WI38 (cell line): ENCODE data around the gene KIF5C.

Experiments
- H3K4me3 ChIP-seq: 2 replicates; pipeline ENCODE4 v1.5.1; 2011; ENCODE audit warnings: low read depth, mild to moderate bottlenecking, control low read depth, low read length
- TF ChIP-seq, protein P1 (sequence below): IDR thresholded peaks from 2 replicates; pipeline ENCODE4 v1.5.1; 2012; ENCODE audit warnings: low read depth, mild to moderate bottlenecking, control low read depth, low read length

KIF5C gene

DNA sequence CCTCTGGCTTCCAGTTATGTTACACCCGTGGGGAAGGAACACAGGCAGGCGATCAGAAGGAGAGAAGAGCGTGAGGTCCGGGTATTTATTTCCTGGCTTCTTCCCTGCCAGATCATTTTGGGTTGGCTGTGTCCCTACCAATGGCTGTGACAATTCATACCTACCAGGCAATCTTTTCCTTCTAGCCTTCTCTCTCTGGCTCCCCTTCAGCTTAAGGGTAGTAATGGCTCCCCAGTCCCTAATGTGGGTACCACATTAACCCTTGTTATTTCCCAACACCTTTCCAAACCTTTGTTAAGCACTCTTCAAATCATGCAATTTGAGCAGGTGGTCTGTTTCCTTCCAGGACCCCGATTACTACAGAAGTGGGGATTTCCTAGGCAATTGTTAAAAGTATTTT lies 84.7 kb downstream of the KIF5C start:
- TF ChIP-seq, protein P1, sequence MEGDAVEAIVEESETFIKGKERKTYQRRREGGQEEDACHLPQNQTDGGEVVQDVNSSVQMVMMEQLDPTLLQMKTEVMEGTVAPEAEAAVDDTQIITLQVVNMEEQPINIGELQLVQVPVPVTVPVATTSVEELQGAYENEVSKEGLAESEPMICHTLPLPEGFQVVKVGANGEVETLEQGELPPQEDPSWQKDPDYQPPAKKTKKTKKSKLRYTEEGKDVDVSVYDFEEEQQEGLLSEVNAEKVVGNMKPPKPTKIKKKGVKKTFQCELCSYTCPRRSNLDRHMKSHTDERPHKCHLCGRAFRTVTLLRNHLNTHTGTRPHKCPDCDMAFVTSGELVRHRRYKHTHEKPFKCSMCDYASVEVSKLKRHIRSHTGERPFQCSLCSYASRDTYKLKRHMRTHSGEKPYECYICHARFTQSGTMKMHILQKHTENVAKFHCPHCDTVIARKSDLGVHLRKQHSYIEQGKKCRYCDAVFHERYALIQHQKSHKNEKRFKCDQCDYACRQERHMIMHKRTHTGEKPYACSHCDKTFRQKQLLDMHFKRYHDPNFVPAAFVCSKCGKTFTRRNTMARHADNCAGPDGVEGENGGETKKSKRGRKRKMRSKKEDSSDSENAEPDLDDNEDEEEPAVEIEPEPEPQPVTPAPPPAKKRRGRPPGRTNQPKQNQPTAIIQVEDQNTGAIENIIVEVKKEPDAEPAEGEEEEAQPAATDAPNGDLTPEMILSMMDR = no peak
- H3K4me3 ChIP-seq = no peak overlapping the region

DNA sequence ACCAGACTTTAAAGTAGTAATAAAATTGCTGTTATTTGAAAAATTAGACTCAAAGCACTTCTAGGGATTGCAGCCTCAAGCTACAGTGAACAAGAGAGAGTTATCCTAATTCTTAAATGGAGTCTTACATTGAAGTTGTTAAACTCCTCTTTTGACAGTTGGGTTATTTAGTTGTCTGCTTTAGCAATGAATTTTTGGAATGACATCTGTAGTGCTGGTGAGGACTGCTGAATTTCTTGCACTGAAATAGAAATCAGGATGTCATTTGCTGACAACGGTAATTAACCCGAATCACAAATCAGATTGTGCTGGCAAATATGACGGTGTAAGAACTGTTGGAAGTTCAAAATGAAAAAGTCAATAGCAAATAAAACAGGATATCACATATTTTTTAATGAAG lies 85.5 kb downstream of the KIF5C start:
- no peak overlapping the region for H3K4me3 ChIP-seq
- TF ChIP-seq, protein P1 = no peak

GRCh38 chr2:148963461-148963860 lies 88.4 kb downstream of the KIF5C start:
- TF ChIP-seq, protein P1 = no peak
- H3K4me3 ChIP-seq = no peak overlapping the region

- TF ChIP-seq, protein P1 = no peak
- no peak overlapping the region for H3K4me3 ChIP-seq
Observed at GRCh38 chr2:148965623-148966437, 90.8 kb downstream of the KIF5C start.

- TF ChIP-seq, protein P1 = no peak
Observed at GRCh38 chr2:148966438-148966758, 91.4 kb downstream of the KIF5C start.

DNA sequence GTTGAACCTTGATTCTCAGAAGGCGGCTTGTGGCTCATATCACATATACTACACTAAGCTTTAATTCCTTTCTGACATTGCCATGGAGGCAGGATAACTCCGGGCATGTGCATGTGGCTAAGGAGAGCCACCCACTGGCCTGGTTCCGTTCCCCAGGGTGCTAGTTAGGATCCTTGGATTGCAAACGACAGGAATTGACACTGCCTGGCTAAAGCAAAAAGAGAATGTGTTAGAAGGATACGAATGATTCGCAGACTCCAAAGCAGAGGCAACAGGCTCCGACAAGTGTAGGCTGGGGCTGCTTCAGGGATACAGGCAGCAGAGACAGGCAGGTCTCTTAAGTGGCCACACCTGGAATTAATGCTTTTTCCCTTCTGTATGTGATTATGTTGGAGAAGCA lies 92.0 kb downstream of the KIF5C start:
- H3K4me3 ChIP-seq = no peak overlapping the region
- TF ChIP-seq, protein P1 = no peak

More at GRCh38 chr2:148966438-148966758, 91.4 kb downstream of the KIF5C start:
- no peak overlapping the region for H3K4me3 ChIP-seq

GRCh38 chr2:148967578-148967977 lies 92.6 kb downstream of the KIF5C start:
- TF ChIP-seq, protein P1 = no peak
- H3K4me3 ChIP-seq = no peak overlapping the region
